Sigmoid colon (tissue), 4 donors: Measurements from ENCODE around the gene CDH22.

Source experiments
- EP300 ChIP-seq, 4 donors: sonication (generic); formaldehyde crosslinking; IDR thresholded peaks; one replicate each; pipeline ENCODE4 v1.6.1; 2017; ENCODE audit warnings: antibody characterized with exemption in 4 of 4
- POLR2A ChIP-seq, 2 donors: fragments of 450-650 bp; IDR thresholded peaks; one replicate each; pipeline ENCODE4 v1.6.1; 2016; ENCODE audit warnings: antibody characterized with exemption in 2 of 2, mild to moderate bottlenecking in 2 of 2, moderate library complexity in 2 of 2
- POLR2AphosphoS5 ChIP-seq, 4 donors: sonication (generic); formaldehyde crosslinking; IDR thresholded peaks; one replicate each; pipeline ENCODE4 v1.6.1; 2017; ENCODE audit warnings: antibody characterized with exemption in 4 of 4
- TF ChIP-seq, protein P1 (sequence below), 4 experiments: fragments of 450-650 bp in 3 of 4; fragments of 200-600 bp in 1 of 4; IDR thresholded peaks; one replicate each; pipeline ENCODE4 v1.5.1; 2016 to 2019; ENCODE audit warnings: antibody characterized with exemption in 4 of 4, mild to moderate bottlenecking in 3 of 4, moderate library complexity in 2 of 4

DNA sequence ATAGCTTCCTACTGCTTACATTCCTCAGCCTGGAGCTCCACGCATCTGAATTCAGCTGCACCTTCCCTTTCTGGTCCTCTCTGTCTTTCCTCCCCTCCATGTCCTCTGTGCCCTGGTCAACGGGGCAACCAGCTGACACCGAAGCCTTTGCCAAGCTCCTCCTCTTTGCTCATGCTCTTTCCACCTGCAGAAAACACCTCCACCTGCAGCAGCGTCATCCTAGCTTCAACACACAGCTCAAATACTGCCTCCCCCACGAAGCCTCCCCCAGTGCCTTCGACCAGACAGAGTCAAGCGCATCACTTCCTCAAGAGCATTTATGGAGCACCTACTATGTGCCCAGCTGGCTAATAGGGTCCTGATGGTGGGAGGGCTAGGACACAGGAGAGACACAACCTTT, 9.2 kb downstream of the CDH22 start:
- TF ChIP-seq, protein P1, sequence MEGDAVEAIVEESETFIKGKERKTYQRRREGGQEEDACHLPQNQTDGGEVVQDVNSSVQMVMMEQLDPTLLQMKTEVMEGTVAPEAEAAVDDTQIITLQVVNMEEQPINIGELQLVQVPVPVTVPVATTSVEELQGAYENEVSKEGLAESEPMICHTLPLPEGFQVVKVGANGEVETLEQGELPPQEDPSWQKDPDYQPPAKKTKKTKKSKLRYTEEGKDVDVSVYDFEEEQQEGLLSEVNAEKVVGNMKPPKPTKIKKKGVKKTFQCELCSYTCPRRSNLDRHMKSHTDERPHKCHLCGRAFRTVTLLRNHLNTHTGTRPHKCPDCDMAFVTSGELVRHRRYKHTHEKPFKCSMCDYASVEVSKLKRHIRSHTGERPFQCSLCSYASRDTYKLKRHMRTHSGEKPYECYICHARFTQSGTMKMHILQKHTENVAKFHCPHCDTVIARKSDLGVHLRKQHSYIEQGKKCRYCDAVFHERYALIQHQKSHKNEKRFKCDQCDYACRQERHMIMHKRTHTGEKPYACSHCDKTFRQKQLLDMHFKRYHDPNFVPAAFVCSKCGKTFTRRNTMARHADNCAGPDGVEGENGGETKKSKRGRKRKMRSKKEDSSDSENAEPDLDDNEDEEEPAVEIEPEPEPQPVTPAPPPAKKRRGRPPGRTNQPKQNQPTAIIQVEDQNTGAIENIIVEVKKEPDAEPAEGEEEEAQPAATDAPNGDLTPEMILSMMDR (IDR thresholded peaks at IDR 0.05), result no peak
- TF ChIP-seq EP300 (IDR thresholded peaks at IDR 0.05) (no peak), POLR2AphosphoS5 (IDR thresholded peaks at IDR 0.05) (no peak), POLR2A (IDR thresholded peaks at IDR 0.05) (no peak)
